ENCODE measurements around the gene PDLIM5.

Gene PDLIM5

GRCh38 chr4:94711635-94712034 is 259.9 kb downstream of the PDLIM5 start:
- no peak overlapping the region for H3K9ac ChIP-seq
- H3K4me2 ChIP-seq, result no peak overlapping the region
- no peaks in the 10 kb centered on the region for H3K27me3 ChIP-seq
- H3K9me3 ChIP-seq (replicated peaks in 1 of 11), result no peaks in the 10 kb centered on the region
- H3K27ac ChIP-seq, result no peak overlapping the region
- no peak overlapping the region for H3K4me3 ChIP-seq
- H3K4me1 ChIP-seq, result no peaks in the 10 kb centered on the region
- H3K36me3 ChIP-seq, result no peaks in the 10 kb centered on the region
- no peaks in the 10 kb centered on the region for H4K20me1 ChIP-seq
- no peak for TF ChIP-seq Cebpa-rat (IDR thresholded peaks at IDR 0.05)

DNA sequence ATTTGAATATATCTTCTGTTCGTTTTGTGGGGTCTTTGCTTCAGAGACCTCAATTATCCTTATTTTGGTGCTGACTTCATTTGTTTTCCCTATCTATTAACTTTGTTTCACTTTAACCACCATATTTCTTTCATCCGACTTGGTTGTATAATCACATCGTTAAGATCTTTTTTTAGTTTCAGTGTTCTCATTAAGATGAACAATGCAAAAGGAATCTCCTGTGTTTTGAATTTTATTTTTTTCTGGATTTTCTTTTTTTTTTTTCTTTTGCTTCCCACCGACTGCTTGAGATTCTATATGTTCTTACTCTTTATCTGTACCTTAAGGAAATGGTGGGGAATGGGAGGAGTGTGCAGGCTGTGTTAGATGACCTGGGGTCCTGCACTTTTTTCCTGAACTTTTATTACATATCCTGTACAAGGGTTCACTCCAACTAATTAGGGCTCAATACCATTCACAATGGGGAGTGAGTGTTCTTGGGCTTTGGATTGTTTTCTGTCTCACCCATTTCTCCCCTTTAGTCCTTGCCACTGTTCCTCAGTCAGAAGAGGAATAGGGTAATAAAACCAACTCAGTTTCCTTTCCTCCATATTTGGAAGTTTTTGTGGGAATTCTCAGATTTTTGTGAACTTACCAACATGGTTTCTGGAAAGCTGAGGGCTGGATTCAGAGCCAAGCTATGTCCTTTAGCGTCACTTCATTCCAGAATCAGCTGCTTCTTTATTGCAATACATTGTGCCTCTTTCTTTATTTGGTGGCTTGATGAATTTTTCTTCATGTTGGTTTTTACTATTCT is 262.8 kb downstream of the PDLIM5 start:
- Histone ChIP-seq H3K27me3 (no peaks in the 10 kb centered on the region), H3K4me2 (no peak overlapping the region), H4K20me1 (no peaks in the 10 kb centered on the region), H3K4me1 (no peaks in the 10 kb centered on the region), H3K4me3 (no peak overlapping the region), H3K9me3 (replicated peaks in 1 of 11) (no peaks in the 10 kb centered on the region), H3K27ac (no peak overlapping the region), H3K36me3 (no peaks in the 10 kb centered on the region), H3K9ac (no peak overlapping the region)
- TF ChIP-seq Cebpa-rat (IDR thresholded peaks at IDR 0.05), result no peak

- H3K9me3 ChIP-seq (replicated peaks in 1 of 11), result no peaks in the 10 kb centered on the region
- TF ChIP-seq Cebpa-rat (IDR thresholded peaks at IDR 0.05), result no peak
- no peak overlapping the region for H3K9ac ChIP-seq
- H3K36me3 ChIP-seq, result no peaks in the 10 kb centered on the region
- no peaks in the 10 kb centered on the region for H4K20me1 ChIP-seq
- H3K4me3 ChIP-seq, result no peak overlapping the region
- H3K4me1 ChIP-seq, result no peaks in the 10 kb centered on the region
- no peak overlapping the region for H3K27ac ChIP-seq
- no peak overlapping the region for H3K4me2 ChIP-seq
- H3K27me3 ChIP-seq, result no peaks in the 10 kb centered on the region
These were observed 264.0 kb downstream of the PDLIM5 start for GRCh38 chr4:94715726-94716125.
